ENCODE data around the gene LRMDA.

The LRMDA gene

DNA sequence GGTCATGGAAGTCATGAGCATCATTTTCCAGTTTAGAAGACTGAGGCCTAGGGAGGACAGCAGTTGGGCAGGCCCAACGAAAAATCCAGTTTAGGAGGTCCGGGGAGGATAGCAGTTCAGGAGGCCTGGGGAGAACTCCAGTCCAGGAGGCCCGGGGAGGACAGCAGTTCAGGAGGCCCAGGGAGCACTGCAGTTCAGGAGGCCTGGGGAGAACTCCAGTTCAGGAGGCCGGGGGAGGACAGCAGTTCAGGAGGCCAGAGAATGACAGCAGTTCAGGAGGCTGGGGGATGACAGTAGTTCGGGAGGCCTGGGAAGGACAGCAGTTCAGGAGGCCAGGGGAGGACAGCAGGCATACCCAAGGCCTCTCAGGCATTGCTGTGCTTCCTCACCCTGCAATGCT lies 453.4 kb downstream of the LRMDA start:
- DNase-seq, result no peak

GRCh38 chr10:75887369-75887768 lies 455.9 kb downstream of the LRMDA start:
- DNase-seq, result no peak

DNA sequence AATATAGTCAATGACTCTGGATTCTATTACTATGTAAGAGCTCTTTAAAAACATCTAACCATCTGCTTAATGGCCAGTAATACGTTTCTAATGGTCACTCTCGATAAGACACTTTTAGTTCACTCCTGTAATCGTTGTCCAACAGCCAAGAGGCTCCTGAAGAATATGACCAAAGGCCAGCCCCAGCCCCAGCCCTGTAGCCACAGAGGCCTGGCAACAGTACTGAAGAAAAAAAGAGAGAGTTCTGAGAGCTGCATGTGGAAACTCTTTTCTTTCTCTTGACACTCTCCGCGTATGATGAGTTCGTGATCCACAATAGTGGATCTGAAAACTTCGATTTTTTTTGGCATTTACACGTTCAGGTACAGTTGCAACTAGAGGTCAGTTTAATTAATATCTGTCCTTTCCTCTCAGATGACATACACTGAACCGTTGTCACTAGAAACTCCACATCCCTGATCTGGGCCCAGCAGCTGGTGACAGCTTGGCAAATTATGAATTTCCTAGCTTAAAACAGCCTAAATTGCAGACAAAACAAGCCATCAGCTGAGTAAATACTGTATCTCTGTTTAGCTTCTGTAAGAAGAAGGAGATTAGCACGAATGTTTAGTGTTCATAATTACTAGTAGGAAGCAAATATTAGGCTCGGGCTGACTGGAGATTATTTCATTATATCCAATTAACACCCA lies 456.7 kb downstream of the LRMDA start:
- no peak for DNase-seq

- DNase-seq, result no peak
Observed at GRCh38 chr10:75889051-75889450, 457.6 kb downstream of the LRMDA start.

DNA sequence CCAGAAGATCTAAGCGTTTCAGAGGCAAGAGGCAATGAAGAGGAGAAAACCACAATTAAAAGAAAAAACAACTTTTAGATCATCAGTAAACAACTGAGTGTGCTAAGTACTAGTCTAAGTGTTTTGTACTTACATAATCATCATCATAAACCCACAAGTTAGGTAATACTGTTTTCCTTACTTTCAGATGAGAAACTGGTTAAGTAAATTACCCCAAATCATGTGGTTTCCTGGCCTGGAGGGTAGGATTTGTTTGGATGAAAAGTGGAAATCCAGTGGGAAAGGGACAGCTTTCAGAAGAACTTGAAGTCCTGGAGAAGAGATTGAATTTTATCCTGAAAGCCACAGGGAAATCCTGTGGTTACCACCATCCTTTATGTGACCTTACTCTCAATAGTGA lies 463.3 kb downstream of the LRMDA start:
- DNase-seq, result no peak

GRCh38 chr10:75895259-75895658 lies 463.8 kb downstream of the LRMDA start:
- no peak for DNase-seq

GRCh38 chr10:75899816-75900390 lies 468.5 kb downstream of the LRMDA start:
- no peak for DNase-seq

DNA sequence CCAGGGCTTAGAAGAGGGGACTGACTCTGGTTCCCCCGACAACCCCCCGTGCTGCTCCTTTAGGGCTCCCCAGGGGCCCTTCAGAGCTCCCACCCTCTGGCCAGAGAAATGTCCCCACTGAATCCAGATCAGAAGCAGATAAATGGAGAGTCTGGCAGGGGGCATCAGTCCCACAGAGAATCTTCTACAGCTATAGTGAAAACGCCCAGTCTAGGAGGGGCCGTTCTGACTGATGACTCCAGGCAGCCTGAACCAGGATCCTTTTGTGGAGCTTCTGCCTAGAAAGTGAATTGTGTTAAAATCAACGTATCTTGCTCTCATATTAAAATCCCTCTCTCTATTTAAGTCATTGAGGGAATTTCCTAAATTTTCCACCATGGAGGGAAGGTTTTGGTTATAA lies 471.4 kb downstream of the LRMDA start:
- DNase-seq, result no peak

- DNase-seq, result no peak
Observed at GRCh38 chr10:75904499-75905283, 473.3 kb downstream of the LRMDA start.

DNA sequence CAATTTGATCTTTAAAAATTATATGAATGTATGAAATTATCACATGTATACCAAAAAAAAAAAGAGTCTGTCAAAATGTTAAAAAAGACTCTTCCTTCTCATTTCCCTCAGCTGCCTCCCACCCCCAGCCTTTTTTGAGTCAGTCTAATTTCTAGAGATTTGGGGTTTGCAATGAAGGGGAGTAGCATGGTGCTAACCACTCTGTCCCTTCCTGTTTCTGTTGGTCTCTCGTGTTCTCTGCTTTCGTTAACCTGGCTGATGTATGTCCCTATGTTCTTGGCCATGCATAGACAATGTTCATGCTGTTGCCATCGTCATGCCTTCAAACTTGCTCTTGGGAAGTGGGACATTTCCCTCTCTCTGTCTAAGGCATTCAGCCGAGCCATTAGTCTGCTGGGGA lies 474.1 kb downstream of the LRMDA start:
- no peak for DNase-seq

- DNase-seq, result no peak
Observed at GRCh38 chr10:75910032-75910431, 478.6 kb downstream of the LRMDA start.

- DNase-seq, result no peak
Observed at GRCh38 chr10:75911426-75911825, 480.0 kb downstream of the LRMDA start.

DNA sequence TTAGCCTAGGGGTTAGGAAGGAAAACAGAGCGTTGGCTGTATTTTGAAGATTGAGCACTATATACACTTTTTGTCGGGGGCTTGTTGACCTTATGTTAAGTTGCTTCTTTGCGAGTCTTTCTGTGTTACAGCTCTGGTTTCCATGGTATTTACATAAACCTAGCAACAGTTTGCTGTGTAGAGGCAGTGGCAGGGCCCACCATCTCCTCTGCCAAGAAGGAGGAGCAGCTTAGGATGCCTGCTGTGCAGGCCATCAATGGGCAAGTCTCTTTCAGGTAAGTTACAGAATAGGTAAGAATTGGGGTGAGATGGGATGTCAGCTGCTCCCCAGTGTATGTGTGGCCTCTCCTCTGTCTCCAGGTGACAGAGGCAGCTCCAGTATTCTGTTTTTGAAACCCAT lies 485.5 kb downstream of the LRMDA start:
- no peak for DNase-seq

DNA sequence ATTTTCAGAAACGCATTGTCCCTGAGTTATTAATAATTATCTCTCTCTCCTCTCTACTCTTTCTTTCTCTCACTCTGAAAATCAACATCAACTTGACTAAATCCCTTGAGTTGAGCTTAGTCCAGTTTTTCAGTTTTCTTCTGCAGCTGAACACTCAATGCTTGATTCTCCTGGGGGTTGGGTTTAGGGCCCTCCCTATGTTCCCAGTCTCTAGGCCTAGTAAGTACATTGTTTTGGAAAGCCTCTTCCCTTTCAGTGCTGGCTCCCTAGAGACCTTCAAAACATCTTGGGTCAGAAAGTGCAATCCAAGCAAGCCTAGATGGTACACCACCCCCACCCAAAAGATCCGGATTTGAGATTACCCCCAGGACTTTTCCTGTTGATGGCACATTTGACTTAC lies 488.5 kb downstream of the LRMDA start:
- no peak for DNase-seq

- no peak for DNase-seq
Observed at GRCh38 chr10:75922435-75922834, 491.0 kb downstream of the LRMDA start.

- no peak for DNase-seq
Observed at GRCh38 chr10:75924309-75924902, 493.0 kb downstream of the LRMDA start.

DNA sequence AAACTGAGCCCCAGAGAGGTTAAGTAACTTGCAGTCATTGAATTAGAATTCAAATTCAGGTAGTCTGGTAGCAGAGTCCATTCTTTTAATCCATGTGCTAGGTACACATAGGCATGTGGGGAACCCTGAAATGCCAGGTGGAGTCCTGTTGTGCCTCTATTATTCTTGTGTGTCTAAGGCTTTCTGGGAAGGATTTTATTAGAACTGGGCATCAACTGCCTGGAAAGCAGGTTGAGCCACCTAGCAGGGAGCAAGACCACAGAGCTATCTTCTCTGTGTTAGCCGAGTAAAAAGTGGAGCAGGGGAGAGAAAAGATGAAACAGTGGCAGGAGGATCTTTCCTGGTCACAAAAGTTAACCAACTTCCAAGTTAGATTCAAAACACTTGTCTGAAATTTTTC lies 494.6 kb downstream of the LRMDA start:
- DNase-seq, result no peak

GRCh38 chr10:75926763-75927162 lies 495.3 kb downstream of the LRMDA start:
- DNase-seq, result no peak

DNA sequence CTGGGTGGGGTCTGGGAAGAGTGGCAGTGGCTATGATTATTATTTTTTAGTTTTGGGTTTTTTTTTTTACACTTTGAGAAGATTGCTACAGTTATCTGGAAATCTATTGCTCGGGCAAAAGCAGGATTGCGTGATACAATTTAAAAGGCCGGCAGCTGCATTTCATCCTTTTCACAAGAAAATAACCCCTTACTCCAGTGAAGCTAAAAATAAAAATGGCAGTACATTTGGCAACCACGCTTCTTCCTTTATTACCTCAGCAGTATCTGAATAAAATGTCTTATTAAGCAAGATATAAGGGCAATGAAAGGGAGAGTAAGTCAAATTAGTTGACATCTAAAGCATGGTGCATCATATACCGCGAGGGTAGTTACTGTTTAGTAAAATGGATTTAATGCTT lies 496.8 kb downstream of the LRMDA start:
- DNase-seq, result no peak

DNA sequence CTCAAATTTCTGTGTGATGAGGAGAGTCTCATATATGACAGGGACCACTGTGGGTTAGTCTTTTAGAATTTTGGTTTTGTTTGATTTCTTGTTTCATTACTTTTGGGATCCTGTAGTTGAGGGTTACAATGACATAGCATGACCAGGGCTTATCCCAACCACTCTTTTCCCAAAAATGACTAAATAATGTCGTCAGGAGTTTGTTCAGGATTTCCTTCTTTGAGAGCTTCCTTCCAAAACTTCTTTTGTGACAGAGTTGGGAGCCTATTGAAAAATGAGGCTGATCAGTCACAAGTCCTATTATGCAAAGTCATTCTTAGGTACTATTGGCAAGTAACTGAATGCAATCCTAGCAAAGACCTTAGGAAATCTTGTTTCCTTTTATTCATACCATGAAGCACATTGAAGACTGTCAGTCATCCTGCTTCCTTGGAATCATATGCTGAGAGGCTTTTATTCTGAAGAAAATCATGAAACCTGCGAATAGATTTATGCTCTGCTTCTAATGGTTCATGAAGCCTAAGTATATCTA lies 498.3 kb downstream of the LRMDA start:
- no peak for DNase-seq

DNA sequence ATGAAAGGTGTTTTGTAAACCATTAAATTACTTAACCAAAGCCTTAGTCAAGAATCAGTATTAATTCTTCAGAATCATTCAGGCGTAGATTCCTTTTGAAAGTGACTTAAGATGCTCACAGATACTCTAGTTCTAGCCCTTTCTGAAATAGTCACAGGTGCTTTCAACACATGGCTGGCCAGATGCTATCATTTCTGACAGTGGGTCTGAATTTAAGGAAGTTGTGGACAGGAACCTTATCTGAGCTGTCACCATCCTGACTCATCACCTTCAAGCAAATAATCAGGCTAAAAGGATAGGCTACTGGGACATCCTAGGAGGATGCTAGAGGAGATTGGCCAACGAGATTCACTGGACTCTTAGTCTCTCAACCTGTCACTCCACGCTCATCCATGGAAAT lies 501.5 kb downstream of the LRMDA start:
- DNase-seq, result no peak

DNA sequence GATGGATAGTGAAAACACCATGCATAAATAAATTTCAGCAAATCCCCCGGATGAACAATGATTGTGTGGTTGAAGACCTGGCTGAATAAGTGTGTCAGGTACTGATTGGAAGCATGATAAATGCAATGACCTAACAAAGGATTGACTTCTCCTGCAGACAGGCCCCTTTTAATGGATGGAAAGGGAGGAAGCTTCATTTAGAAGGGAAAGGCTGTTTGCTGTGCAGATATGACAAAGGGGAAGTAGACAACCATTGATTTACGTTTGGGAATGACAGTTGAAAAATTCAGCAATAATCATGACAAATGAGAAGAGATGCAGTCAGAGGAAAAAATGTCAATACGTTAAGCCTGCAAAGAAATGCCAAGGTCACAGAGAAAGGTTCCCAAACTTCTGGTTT lies 503.8 kb downstream of the LRMDA start:
- DNase-seq, result no peak

- no peak for DNase-seq
Observed at GRCh38 chr10:75935650-75936400, 504.4 kb downstream of the LRMDA start.
